LNCaP clone FGC (cell line): ENCODE results near the gene RNU1-3.
"Not testable (repeated sequence)": the region's sequence is repeated elsewhere in the genome, so short reads cannot be mapped to it uniquely, and the experiment has no call there.

Source experiments
- DNase-seq: peaks from one replicate; pipeline ENCODE4 v3.0.0-alpha.2; 2011; ENCODE audit warnings: low read depth
- H3K4me3 ChIP-seq: 2 replicates; pipeline ENCODE4 v1.5.1; 2011; ENCODE audit warnings: mild to moderate bottlenecking, low read depth, low read length, control low read depth
- CTCF ChIP-seq: IDR thresholded peaks from 2 replicates; pipeline ENCODE4 v1.5.1; 2012; ENCODE audit warnings: mild to moderate bottlenecking; ENCODE audit not compliant: control insufficient read depth, insufficient read depth; ENCODE audit errors: extremely low read depth

Gene RNU1-3

GRCh38 chr1:16645271-16646060 is 21.3 kb downstream of the RNU1-3 start:
- DNase-seq, result not testable (repeated sequence)
- peak overlapping the region; percentile 91 for H3K4me3 ChIP-seq

DNA sequence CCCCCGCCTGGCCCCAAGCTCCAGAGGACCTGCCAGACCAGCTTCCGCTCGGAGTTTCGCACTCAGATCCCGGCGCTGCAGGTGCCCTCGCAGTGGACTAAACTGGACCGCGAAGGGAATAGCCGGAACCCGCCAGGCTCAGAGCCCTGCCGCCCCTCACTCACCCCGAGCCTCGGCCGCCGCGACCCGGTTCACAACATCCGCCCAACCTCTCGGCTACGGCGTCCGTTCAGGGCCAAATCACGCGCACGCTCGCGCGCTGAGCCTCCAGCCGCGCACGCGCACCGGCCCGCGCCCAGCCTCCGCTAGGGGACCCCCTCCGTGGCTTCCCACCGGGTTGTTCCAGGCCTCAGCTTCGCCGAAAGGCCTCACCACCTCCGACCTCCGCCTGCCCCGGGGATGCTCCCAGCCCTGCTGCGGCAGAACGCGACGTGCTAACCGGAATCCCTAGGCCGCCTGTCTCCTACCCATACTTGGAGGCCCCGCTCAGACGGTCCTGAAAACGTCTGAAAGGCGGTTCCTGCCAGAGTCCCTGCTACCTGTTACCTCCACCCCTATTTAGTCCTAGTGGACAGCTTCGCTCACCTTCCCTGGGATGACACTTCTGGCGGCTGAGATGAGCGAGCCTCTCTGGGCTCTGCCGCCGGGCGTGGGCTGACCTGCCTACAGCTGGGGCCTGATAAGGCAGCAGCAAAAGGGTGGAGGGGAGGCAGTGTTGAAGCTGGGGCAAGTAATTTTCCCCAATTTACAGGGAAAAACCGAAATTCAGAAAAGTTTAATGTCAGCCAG is 22.1 kb downstream of the RNU1-3 start:
- peak; percentile 34 for TF ChIP-seq CTCF

GRCh38 chr1:16644193-16644481 is 22.6 kb downstream of the RNU1-3 start:
- no peak for DNase-seq
- H3K4me3 ChIP-seq, result peak overlapping the region; percentile 91
- TF ChIP-seq CTCF, result no peak

More for the DNA sequence above, 22.1 kb downstream of the RNU1-3 start:
- not testable (repeated sequence) for DNase-seq
- H3K4me3 ChIP-seq, result peak overlapping the region; percentile 91

DNA sequence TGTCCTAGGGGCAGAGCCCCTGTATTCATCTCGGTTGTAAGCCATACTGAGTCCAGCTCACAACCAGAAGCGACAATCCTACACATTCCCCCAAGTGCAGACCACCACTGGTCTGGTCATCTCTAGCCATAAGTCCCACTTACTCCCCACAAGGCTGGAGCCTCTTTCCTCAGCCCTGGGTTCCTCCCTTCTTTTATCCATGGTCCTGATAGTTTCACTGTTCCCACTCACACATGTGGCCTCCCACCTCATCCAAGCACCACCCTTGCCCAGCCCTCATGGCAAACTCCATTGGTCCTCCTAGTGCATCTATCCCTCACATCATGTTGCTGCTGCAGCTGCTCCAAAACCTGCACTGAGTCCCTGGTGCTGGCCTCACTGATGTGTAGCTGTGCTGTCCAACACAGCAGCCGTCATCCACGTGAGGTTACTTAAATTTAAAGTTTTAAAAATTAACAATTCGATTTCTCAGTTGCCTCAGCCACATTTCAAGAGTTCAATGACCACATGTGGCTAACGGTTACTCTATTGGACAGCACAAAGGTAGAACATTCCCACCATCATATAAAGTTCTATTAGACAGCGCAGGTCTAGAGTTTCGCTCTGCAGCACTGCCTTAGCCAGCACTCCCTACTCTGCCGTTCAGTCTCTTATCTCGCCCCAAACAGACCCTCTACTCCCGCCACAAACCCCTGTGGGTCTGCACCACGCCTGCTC is 23.1 kb downstream of the RNU1-3 start:
- H3K4me3 ChIP-seq, result peak overlapping the region; percentile 91
- DNase-seq, result not testable (repeated sequence)

- DNase-seq, result not testable (repeated sequence)
- H3K4me3 ChIP-seq, result peak overlapping the region; percentile 91
These were observed 23.7 kb downstream of the RNU1-3 start for GRCh38 chr1:16643001-16643411.

GRCh38 chr1:16642025-16642966 is 24.5 kb downstream of the RNU1-3 start:
- not testable (repeated sequence) for DNase-seq, H3K4me3 ChIP-seq

DNA sequence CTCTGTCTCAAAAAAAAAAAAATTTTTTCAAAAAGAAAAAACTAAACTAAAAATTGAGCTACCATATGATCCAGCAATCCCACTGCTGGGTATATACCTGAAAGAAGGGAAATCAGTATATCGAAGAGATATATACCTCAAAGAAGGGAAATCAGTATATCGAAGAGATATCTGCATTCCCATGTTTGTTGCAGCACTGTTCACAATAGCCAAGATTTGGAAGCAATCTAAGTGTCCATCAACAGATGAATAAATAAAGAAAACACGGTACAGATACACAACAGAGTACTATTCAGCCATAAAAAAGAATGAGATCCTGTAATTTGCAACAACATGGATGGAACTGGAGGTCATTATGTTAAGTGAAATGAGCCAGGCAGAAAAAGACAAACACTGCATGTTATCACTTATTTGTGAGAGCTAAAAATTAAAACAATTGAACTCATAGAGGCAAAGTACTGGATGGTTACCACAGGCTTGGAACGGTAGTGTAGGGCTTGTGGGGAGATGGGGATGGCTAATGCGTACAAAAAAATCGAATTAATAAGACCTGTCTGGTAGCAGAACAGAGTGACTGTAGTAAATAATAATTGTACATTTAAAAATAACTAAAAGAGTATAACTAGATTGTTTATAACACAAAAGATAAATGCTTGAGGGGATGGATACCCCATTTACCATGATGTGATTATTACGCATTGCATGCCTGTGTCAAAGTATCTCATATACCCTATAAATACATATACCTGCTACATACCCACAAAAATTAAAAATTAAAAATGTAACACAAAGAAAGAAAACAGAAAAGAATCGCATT is 25.4 kb downstream of the RNU1-3 start:
- not testable (repeated sequence) for H3K4me3 ChIP-seq, DNase-seq

DNA sequence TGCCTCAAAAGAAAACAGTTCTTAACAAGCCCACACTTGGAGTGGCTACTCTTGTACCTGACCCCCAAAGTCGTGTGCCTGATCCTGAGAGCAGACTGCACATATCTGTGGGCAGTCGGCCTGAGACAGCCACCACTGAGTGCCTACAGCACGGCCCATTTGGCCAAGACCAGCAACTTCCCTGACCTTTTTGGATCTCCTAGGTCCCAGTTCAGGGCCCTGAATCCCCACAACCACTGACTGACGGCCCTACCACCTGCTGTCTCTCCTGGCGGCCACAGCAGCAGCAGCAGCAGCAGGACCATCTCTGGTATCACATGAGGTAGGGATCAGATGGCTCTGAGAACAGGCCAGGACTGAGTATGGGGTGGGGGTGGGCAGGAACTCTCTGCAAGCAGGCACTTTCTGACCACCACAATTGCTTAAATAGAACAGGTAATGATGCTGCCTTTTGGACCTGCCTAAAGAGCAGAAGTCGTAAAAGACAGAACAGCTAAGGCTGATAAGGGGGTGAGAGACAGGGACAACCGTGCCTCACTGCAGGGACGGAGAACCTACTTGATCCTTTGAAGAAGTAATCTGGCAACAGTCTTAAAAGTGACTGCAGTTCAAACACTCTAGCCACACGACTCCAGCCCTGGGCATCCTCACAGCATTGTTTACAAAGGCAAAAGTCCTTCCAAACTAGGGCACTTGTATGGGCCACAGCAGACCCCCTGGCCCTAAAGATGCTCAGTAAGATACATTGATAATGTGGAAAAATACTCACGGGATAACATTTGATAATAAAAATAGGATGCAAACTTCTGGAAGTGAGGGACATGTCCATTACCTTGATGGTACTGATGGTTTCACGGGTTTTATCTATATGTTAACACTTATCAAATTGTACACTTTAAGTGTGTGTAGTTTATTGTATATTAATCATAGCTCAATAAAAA is 27.4 kb downstream of the RNU1-3 start:
- not testable (repeated sequence) for DNase-seq, H3K4me3 ChIP-seq

DNA sequence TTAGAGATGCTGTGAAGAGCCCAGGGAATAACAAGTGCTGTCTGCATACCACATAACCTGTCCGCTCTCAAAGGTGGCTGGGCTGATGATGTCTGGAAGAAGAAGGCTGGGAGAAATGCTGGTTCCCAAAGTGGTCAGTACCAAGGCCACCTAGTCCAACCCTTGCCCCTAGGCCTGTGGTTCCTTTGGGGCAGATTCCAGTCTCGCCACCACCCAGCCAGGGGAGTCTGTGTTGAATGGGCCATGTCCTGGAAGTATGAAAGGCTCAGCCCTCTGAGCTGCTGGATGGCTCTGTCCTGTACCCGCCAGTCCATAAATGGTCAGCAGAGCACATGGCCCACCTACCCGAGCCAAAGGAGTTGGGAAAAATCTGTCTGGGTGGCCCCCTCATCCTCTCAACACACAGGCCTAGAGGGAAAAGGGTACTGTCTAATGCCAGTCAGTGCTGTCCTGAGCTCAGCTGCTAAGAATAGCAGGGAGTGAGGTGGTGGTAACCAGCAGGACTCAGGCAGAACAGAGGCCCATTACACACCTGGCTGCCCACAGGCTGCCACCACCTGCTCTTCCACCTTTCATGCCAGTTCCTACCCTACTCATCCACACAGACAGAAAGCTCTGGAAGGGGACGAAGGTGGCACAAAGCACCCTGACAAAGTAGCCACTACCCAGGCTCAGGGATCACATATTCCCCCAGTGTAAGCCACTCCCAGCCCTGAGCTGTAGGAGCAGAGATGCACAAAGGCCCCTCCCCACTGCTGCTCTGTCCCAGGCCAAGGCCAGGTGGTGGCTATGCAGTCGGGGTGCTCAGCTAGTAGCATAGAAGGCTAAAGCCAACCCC is 28.6 kb downstream of the RNU1-3 start:
- not testable (repeated sequence) for DNase-seq, H3K4me3 ChIP-seq

DNA sequence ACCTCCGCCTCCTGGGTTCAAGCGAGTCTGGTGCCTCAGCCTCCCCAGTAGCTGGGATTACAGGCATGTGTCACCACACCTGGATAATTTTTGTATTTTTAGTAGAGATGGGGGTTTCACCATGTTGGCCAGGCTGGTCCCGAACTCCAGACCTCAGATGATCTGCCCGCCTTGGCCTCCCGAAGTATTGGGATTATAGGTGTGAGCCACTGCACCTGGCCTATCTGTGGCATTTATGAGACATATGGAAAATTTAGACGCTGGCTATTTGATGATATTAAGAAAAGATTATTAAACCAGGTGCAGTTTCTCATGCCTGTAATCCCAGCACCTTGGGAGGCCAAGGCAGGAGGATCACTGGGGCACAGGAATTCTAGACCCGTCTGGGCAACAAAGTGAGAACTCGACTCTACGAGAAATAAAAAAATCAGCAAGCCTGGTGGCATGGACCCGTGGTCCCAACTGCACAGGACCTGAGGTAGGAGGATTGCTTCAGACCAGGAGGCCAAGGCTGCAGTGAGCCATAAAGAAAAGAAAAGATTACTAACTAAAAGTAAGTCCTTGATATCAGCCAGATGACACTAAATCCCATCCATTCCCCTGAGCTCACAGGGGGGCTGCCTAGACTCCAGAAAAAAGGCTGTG is 30.1 kb downstream of the RNU1-3 start:
- not testable (repeated sequence) for H3K4me3 ChIP-seq, DNase-seq

- not testable (repeated sequence) for H3K4me3 ChIP-seq, DNase-seq
These were observed 30.8 kb downstream of the RNU1-3 start for GRCh38 chr1:16635959-16636358.

DNA sequence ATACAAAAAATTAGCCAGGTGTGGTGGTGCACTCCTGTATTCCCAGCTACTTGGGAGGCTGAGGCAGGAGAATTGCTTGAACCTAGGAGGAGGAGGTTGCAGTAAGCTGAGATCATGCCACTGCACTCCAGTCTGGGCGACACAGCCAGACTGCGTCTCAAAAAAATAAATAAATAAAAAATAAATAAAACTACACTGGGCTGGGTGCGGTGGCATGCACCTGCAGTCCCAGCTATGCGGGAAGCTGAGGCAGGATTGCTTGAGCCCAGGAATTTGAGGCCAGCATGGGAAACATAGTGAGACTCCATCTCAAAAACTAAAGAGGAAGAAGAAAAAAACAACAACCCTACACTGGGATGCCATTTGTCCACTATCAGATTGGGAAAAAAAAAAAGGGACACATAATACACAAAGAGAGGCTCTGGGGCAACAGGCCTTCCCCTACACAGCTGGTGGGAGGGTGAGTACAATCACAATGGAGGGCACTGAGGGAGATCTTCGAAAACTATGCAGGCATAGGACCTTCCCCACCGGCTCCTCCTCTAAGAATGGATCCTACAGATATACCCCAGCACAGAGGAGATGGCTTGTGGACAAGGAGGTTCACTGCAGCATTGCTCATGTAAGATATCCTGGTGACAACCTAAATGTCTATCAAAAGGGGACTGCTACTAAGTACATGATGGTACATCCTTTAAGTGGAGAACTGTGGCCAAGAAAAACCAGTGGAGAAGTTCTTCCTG is 33.0 kb downstream of the RNU1-3 start:
- not testable (repeated sequence) for DNase-seq

More for the DNA sequence above, 33.0 kb downstream of the RNU1-3 start:
- not testable (repeated sequence) for H3K4me3 ChIP-seq
